ENCODE measurements around the gene NFILZ.

NFILZ gene

DNA sequence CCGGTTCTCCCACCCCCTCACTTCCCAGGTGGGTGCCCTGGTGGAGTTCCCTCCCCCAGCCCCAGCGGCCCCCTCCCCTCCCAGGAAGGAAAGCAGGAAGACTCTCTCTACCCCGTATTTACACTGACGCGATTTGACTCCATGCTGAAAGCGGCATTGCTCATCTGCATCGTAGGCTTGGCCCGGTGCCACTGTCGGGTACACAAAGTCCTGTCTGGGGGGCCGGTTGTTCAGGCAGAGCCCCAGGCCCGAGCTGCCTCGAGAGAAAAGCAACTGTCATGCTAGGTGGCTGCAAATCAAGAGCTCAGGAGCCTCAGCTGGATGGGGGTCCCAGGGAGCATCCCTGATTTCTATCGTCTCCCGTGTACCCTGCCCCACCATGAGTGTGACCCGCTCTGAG is 34.8 kb upstream of the NFILZ start:
- no peak overlapping the region for H3K4me3 ChIP-seq (IDR thresholded peaks at IDR 0.05; ENCODE audit: insufficient read depth, low read depth, low read length)
- no peaks in the 10 kb centered on the region for H3K79me2 ChIP-seq (ENCODE audit: insufficient read depth, low read depth)
- H3K4me2 ChIP-seq: no peak overlapping the region
- TF ChIP-seq, protein P1, sequence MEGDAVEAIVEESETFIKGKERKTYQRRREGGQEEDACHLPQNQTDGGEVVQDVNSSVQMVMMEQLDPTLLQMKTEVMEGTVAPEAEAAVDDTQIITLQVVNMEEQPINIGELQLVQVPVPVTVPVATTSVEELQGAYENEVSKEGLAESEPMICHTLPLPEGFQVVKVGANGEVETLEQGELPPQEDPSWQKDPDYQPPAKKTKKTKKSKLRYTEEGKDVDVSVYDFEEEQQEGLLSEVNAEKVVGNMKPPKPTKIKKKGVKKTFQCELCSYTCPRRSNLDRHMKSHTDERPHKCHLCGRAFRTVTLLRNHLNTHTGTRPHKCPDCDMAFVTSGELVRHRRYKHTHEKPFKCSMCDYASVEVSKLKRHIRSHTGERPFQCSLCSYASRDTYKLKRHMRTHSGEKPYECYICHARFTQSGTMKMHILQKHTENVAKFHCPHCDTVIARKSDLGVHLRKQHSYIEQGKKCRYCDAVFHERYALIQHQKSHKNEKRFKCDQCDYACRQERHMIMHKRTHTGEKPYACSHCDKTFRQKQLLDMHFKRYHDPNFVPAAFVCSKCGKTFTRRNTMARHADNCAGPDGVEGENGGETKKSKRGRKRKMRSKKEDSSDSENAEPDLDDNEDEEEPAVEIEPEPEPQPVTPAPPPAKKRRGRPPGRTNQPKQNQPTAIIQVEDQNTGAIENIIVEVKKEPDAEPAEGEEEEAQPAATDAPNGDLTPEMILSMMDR (conservative IDR thresholded peaks at IDR 0.05; ENCODE audit: low read depth, low read length): no peak
- H3K27ac ChIP-seq: no peak overlapping the region
- H4K20me1 ChIP-seq (ENCODE audit: insufficient read depth): no peaks in the 10 kb centered on the region
- H3K9ac ChIP-seq: no peak overlapping the region
- H2AFZ ChIP-seq (ENCODE audit: low read depth): no peak overlapping the region
- H3K27me3 ChIP-seq (ENCODE audit: insufficient read depth, low read depth): no peaks in the 10 kb centered on the region; the same call in 1 of the 2 replicates
- H3K4me1 ChIP-seq (ENCODE audit: low read depth, poor library complexity, severe bottlenecking): no peaks in the 10 kb centered on the region
- no peaks in the 10 kb centered on the region for H3K36me3 ChIP-seq (ENCODE audit: insufficient read depth)

DNA sequence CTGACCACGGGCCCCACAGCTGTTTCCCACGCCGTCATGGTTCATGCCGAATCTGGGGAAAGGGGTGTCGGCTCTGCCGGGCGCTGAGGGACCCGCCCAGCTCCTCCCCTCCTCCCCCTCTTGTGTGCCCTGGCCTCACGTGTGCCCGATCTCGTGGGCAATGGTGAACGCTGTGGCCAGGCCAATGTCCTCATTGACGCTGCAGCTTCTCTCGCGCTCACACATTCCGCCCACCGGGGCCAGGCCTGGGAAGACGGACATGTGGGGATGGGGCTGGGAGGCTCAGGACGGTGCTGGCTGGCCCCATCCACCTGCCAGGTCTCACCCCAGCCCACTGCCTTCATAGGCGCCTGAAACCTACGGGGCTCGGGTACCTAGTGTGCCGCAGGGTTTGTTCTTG is 34.3 kb upstream of the NFILZ start:
- TF ChIP-seq, protein P1 (conservative IDR thresholded peaks at IDR 0.05; ENCODE audit: low read depth, low read length): no peak
- Histone ChIP-seq H3K27me3 (ENCODE audit: insufficient read depth, low read depth) (no peaks in the 10 kb centered on the region; the same call in 1 of the 2 replicates), H4K20me1 (ENCODE audit: insufficient read depth) (no peaks in the 10 kb centered on the region), H3K27ac (no peak overlapping the region), H3K36me3 (ENCODE audit: insufficient read depth) (no peaks in the 10 kb centered on the region), H3K9ac (no peak overlapping the region), H3K79me2 (ENCODE audit: insufficient read depth, low read depth) (no peaks in the 10 kb centered on the region), H3K4me2 (no peak overlapping the region), H2AFZ (ENCODE audit: low read depth) (no peak overlapping the region), H3K4me3 (IDR thresholded peaks at IDR 0.05; ENCODE audit: insufficient read depth, low read depth, low read length) (no peak overlapping the region), H3K4me1 (ENCODE audit: low read depth, poor library complexity, severe bottlenecking) (no peaks in the 10 kb centered on the region)

DNA sequence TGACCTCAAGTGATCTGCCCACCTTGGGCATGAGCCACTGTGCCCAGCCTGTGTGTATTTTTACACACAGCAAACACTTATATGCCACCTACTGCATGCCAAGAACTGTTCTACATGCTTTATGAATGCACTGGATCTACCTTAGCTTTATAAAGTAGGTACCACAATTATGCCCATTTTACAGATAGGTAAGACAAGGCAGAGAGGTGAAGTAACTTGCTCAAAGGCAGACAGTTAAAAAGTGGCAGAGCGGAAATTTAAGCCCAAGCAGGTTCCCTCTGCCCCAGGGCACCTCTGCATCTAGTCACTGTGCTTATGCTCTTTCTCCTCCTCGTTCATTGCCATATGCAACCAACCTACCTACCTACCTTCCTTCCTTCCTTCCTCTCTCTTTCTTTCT is 30.4 kb upstream of the NFILZ start:
- Histone ChIP-seq H3K27me3 (ENCODE audit: insufficient read depth, low read depth) (peaks cover 10% of the 10 kb centered on the region; the same call in 1 of the 2 replicates), H2AFZ (ENCODE audit: low read depth) (no peak overlapping the region), H3K79me2 (ENCODE audit: insufficient read depth, low read depth) (no peaks in the 10 kb centered on the region), H3K27ac (no peak overlapping the region), H3K4me1 (ENCODE audit: low read depth, poor library complexity, severe bottlenecking) (no peaks in the 10 kb centered on the region), H3K4me2 (no peak overlapping the region), H3K4me3 (IDR thresholded peaks at IDR 0.05; ENCODE audit: insufficient read depth, low read depth, low read length) (no peak overlapping the region), H4K20me1 (ENCODE audit: insufficient read depth) (no peaks in the 10 kb centered on the region), H3K9ac (no peak overlapping the region), H3K36me3 (ENCODE audit: insufficient read depth) (no peaks in the 10 kb centered on the region)
- TF ChIP-seq, protein P1 (conservative IDR thresholded peaks at IDR 0.05; ENCODE audit: low read depth, low read length): no peak

DNA sequence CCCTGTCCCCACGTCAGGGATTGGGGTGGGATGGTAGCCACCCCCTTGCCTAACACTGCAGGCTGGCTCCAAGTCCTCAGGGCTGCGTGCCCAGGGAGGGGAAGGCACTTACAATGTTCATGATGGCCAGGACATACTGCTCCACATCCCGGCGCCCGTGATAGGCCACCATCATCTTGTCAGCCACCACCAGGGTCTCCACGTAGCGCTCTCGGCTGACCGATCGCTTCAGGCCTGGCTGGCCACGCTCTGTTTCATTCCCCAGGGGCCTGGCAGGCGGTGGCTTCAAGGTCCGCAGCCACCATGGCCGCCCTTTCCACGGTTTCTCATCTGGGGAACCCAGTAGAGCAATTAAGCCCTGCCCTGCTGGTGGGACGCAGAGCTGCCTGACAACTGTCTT is 29.6 kb upstream of the NFILZ start:
- no peaks in the 10 kb centered on the region for H4K20me1 ChIP-seq (ENCODE audit: insufficient read depth)
- TF ChIP-seq, protein P1 (conservative IDR thresholded peaks at IDR 0.05; ENCODE audit: low read depth, low read length): no peak
- no peak overlapping the region for H3K27ac ChIP-seq
- no peak overlapping the region for H3K9ac ChIP-seq
- H3K79me2 ChIP-seq (ENCODE audit: insufficient read depth, low read depth): no peaks in the 10 kb centered on the region
- H3K27me3 ChIP-seq (ENCODE audit: insufficient read depth, low read depth): peaks cover 10% of the 10 kb centered on the region; the same call in 1 of the 2 replicates
- no peak overlapping the region for H3K4me3 ChIP-seq (IDR thresholded peaks at IDR 0.05; ENCODE audit: insufficient read depth, low read depth, low read length)
- no peak overlapping the region for H2AFZ ChIP-seq (ENCODE audit: low read depth)
- no peaks in the 10 kb centered on the region for H3K4me1 ChIP-seq (ENCODE audit: low read depth, poor library complexity, severe bottlenecking)
- no peaks in the 10 kb centered on the region for H3K36me3 ChIP-seq (ENCODE audit: insufficient read depth)
- H3K4me2 ChIP-seq: no peak overlapping the region
